GM19023 (cell line): ENCODE data around the gene MAP3K14.
A peak's percentile ranks its signal among the peaks of the same experiment; 100 is the strongest.

Experiments
- ATAC-seq: cut with Tn5 transposase; IDR thresholded peaks from one replicate; pipeline ENCODE4 v1.9.1; 2021; ENCODE audit warnings: mild to moderate bottlenecking, moderate library complexity; ENCODE audit not compliant: unreplicated experiment

The MAP3K14 gene

GRCh38 chr17:45238155-45238774 lies 78.6 kb downstream of the MAP3K14 start:
- ATAC-seq: no peak

GRCh38 chr17:45237686-45238085 lies 79.1 kb downstream of the MAP3K14 start:
- ATAC-seq: no peak

GRCh38 chr17:45236282-45236606 lies 80.6 kb downstream of the MAP3K14 start:
- no peak for ATAC-seq

GRCh38 chr17:45235416-45236281 lies 81.2 kb downstream of the MAP3K14 start:
- no peak for ATAC-seq

GRCh38 chr17:45234641-45235415 lies 82.0 kb downstream of the MAP3K14 start:
- no peak for ATAC-seq

- ATAC-seq: no peak
These were observed 83.3 kb downstream of the MAP3K14 start for GRCh38 chr17:45233423-45233924.

- ATAC-seq: no peak
These were observed 84.1 kb downstream of the MAP3K14 start for GRCh38 chr17:45232514-45233422.

GRCh38 chr17:45231481-45232116 lies 85.2 kb downstream of the MAP3K14 start:
- no peak for ATAC-seq

GRCh38 chr17:45230787-45231480 lies 85.9 kb downstream of the MAP3K14 start:
- no peak for ATAC-seq

GRCh38 chr17:45230410-45230786 lies 86.4 kb downstream of the MAP3K14 start:
- ATAC-seq: no peak

- ATAC-seq: no peak
These were observed 87.0 kb downstream of the MAP3K14 start for GRCh38 chr17:45229681-45230409.

- peak; percentile 26 for ATAC-seq
These were observed 87.9 kb downstream of the MAP3K14 start for GRCh38 chr17:45228763-45229539.

- ATAC-seq: no peak
These were observed 88.7 kb downstream of the MAP3K14 start for GRCh38 chr17:45227926-45228762.

GRCh38 chr17:45227101-45227925 lies 89.5 kb downstream of the MAP3K14 start:
- ATAC-seq: no peak

GRCh38 chr17:45226576-45226975 lies 90.2 kb downstream of the MAP3K14 start:
- ATAC-seq: no peak

GRCh38 chr17:45225964-45226530 lies 90.8 kb downstream of the MAP3K14 start:
- peak; percentile 41 for ATAC-seq
